Smooth muscle cell of bladder (primary cell): ENCODE measurements around the gene HLA-DRB5. TPM values are rescaled to one million over a fixed set of nuclear protein-coding genes. Genes with fewer than 3 reads are reported as not detected.

Experiments used
- total RNA-seq: library from RNA; depleted of rRNA; stranded (reverse); fragments of >200 nt; gene quantifications from 2 replicates; pipeline ENCODE4 v1.2.3, GENCODE V29; 2014

HLA-DRB5 gene
- not detected in 2 replicates for total RNA-seq

GRCh38 chr6:32529697-32530430 is at the start of gene HLA-DRB5:
HLA-DRB5 (minus strand) TSS chr6:32530287; CDS start chr6:32530224, 63 bp downstream.

Other genes with a start within 250 kb of the HLA-DRB5 start
- gene TSBP1, start 158.4 kb downstream of the HLA-DRB5 start, total RNA-seq: not detected in 2 replicates
- not detected in 2 replicates for gene BTNL2, start 123.1 kb downstream of the HLA-DRB5 start, total RNA-seq
- gene HLA-DRA, start 90.4 kb downstream of the HLA-DRB5 start, total RNA-seq: 0.09 TPM in 1 of 2 replicates, not detected in the other
- not detected in 2 replicates for gene HLA-DRB1, start 59.6 kb upstream of the HLA-DRB5 start, total RNA-seq
- gene HLA-DQA1, start 107.1 kb upstream of the HLA-DRB5 start, total RNA-seq: not detected in 2 replicates
- not detected in 2 replicates for gene HLA-DQB1, start 136.4 kb upstream of the HLA-DRB5 start, total RNA-seq
- gene HLA-DQA2, start 211.1 kb upstream of the HLA-DRB5 start, total RNA-seq: not detected in 2 replicates
- gene HLA-DQB2, start 233.2 kb upstream of the HLA-DRB5 start, total RNA-seq: not detected in 2 replicates